HG02610 (cell line): ENCODE data around the gene PHGDH.

ENCODE experiments used
- ATAC-seq: cut with Tn5 transposase; IDR thresholded peaks from one replicate; pipeline ENCODE4 v1.9.1; 2021; ENCODE audit warnings: mild to moderate bottlenecking, moderate library complexity; ENCODE audit not compliant: unreplicated experiment

The PHGDH gene

GRCh38 chr1:119758584-119758983, 46.9 kb downstream of the PHGDH start:
- no peak for ATAC-seq

DNA sequence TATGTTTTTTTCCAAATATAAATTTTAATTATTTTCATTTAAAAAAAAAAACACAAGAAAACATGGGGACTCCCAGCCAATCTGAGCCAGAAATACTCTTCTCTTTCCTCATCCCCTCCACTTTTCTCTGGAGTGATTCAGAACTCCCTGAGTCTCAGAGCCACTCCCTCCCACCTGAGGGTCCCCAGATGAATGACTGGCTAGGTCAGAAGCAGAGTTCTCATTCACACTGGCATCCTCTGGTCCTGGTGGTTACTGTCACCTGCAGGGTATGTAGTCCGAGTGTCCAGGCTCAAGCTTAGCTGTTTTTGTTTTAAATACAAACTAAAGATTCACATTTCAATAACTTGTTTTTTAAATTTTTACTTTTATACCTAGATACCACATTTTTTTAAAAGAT, 50.7 kb downstream of the PHGDH start:
- ATAC-seq = no peak

GRCh38 chr1:119762953-119763352, 51.2 kb downstream of the PHGDH start:
- no peak for ATAC-seq

DNA sequence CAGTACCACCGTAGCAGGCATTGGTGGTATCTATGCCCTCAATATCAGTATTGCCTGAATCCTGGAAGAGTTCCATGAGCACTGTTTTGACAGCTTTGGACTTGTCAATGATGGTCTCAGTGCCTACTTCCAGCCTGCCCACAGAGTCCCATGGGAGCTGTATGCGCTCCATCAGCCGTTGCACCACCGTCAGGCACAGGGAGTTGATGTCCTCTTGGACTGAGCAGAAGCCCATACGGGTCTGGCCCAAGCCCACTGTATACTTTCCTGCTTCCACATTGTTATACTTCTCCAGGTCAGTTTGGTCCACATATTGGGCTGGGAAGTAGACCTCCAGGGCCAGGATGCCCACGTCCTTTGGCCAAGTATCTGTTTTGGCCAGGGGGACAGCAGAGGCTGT, 52.5 kb downstream of the PHGDH start:
- no peak for ATAC-seq

DNA sequence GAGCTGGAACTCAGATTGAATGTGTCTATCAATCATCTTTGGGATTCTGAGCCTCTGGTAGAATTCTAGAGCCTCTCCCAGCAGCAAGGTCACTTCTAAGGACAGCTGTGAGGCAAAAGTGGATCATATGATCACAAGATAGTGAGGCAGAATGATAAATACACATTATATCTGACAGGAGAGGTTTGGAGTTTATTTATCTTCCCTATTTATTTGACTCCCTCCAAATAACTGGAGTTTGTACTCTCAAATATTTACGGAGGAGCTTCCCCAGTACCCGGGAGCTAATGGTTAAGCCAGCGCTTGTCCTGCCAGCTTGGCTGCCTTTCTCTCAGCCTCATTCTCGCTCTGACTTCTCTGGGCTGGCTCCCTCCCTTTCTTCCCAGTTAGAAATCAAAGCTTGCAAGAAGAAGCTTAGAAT, 54.6 kb downstream of the PHGDH start:
- no peak for ATAC-seq

- no peak for ATAC-seq
These were observed 55.8 kb downstream of the PHGDH start for GRCh38 chr1:119767486-119767885.

GRCh38 chr1:119768778-119769177, 57.0 kb downstream of the PHGDH start, which contains the start of gene HMGCS2:
TSS of gene HMGCS2 (minus strand) at chr1:119768905. CDS start at chr1:119768844, 61 bp downstream.
- ATAC-seq = no peak

DNA sequence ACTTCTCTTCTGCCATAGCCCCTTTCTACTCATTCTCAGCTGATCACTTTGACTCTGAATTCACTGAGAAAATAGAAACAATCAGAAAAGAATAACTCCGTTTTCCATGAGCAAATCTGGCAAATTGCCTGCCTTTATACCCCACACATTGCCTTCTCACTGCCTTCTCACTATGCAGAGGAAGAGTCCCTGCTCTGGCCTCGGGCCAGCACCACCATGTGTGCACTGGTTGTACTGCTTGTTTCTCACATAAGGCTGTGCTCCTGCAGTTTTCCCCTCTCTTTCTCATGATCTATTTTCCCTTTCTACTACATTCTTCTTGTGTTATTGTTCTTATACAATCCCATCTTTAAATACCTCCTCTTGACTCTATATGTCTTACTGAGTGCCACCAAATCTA, 59.3 kb downstream of the PHGDH start:
- ATAC-seq = no peak

GRCh38 chr1:119771770-119772169, 60.0 kb downstream of the PHGDH start:
- ATAC-seq = no peak

DNA sequence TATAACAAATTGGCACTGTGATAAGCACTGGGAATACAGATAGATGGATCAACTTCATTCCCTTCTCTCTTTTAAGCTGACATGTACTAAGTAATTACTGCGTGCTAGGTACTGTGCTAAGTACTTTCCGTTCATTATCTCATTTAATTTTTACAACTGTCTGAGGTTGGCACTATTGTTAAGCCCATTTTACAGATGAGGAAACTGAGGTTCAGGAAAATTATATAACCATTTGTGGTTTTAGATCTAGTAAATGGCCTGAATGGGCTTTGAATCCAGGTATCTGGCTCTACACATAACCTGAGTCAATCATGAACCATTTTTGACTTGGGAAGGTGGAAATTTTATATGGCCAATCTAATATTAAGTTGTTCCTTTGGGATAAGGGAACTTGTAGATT, 60.6 kb downstream of the PHGDH start:
- ATAC-seq = no peak

GRCh38 chr1:119773711-119774241, 62.0 kb downstream of the PHGDH start:
- ATAC-seq = no peak

DNA sequence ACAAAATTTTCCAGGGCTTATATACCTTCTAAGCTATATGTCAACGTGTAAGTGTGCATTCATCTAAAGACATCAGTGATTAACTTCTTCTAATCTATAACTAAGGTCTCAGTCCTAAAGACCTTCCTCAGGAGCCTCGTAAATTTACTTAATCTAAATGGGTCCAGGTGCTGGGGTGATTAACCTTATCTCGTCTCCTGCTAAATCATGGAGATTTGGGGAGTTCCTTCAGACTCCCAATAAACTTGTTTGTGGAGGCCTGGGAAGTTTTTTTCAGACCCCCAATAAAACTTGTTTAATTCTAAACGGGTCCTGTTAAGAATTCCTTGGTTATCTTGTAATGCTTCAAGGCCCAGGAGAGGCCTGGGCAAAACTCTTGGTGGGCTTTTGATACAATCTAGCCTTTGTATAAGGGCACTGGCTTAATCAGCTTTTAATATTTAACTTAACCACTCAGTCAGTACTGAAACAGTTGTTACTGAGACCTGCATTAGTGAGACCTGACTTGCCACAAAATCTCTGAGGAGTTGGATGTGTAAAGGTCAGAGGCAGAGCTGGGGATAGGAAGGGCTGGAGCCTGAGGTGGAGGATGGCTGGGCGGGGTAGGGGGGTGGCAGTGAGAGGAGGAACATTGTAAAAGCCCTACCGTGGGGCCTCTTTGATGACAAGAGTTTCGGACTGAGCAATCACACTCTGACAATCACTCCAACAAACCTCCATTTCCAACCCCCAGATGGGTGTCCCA, 63.2 kb downstream of the PHGDH start:
- ATAC-seq = no peak

GRCh38 chr1:119778359-119778758, 66.6 kb downstream of the PHGDH start:
- no peak for ATAC-seq

DNA sequence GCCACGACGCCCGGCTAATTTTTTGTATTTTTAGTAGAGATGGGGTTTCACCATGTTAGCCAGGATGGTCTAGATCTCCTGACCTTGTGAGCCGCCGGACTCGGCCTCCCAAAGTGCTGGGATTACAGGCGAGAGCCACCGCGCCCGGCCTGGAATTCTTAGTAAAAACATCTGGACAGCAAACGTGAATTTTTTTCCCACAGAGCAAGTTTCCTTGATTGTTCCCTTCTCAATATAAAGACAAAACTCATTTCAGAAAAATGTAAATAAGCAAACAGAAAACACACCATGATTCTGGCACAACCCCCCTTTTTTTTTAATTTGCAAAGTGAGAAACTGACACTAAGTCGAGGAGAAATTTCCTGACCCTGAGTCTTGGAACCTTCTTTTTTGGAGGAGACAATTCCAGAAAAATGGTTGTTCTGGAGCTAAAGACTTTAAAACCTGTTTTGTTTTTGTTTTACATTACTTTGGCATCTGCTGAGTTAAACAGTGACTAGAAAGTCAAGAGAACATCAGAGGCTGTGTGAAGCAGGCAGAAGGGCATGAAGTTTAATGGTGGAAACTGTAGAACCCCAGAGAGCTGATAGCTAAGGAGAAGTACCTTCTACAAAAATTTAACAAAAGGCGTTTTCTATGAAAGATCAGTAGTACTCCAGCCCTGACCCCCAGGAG, 67.3 kb downstream of the PHGDH start:
- ATAC-seq = no peak

GRCh38 chr1:119779869-119780356, 68.2 kb downstream of the PHGDH start:
- no peak for ATAC-seq

DNA sequence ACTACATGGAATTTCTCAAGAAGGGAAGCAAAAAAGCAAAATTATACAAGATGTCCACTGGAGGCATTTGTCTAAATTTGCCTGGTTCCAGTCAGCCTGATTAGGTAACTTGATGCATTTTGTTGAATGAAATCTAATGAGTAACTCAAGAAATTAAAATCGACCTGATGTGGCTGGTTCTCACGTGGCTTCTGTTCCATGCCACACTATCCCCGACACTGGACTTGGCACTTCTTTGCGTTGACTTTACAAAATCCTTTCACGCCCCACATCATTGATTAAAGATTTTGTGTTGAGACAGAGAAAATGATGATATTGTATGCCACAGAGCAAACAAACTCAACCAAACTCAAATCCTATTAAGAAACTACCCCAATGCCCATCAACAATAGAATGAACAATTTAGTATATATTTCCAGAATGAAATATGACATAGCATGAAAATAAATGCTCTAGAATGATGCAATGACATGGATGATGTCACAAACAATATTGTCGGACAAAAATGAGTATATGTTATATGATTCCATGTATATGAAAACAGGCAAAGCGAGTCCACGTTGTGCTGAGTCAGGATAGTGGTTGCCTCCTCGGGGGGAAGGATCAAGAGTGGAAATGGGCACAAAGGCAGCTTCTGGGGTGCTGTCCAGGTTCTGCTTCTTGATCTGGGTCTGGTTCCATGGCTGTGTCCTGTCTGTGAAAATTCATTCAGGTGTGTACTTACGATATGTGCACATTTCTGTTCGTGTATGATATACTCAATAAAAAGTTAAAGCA, 69.9 kb downstream of the PHGDH start:
- no peak for ATAC-seq

GRCh38 chr1:119782631-119783325, 71.0 kb downstream of the PHGDH start:
- ATAC-seq = no peak

- ATAC-seq = no peak
These were observed 71.8 kb downstream of the PHGDH start for GRCh38 chr1:119783354-119784185.

GRCh38 chr1:119784191-119784781, 72.6 kb downstream of the PHGDH start:
- no peak for ATAC-seq
